SK-N-SH (cell line): ENCODE data around the gene FRMD3. TPM values are rescaled to one million over a fixed set of nuclear protein-coding genes. Genes with fewer than 3 reads are reported as not detected.

ENCODE experiments used
- CTCF ChIA-PET: fragments of 300-600, 350-600 bp; formaldehyde crosslinking; extraction: SDS; loops from one replicate; lab custom pipeline; 2021; lab: Yijun Ruan, JAX
- POLR2A ChIA-PET: fragments of 350-600 bp; sonication (Branson Sonifier 250); formaldehyde crosslinking; extraction: SDS; loops from one replicate; lab custom pipeline; 2020; ENCODE audit warnings: antibody characterized with exemption, inconsistent platforms; lab: Yijun Ruan, JAX
- DNase-seq: peaks from one replicate; pipeline ENCODE4 v3.0.0; 2012
- H2AFZ ChIP-seq: fragments of 200-600 bp; sonication (generic); 2 replicates; pipeline ENCODE4 v1.8.1; 2016; ENCODE audit warnings: antibody characterized with exemption, mild to moderate bottlenecking, low read depth
- H3F3A ChIP-seq: fragments of 200-600 bp; sonication (generic); replicated peaks from 2 replicates; pipeline ENCODE3; 2016; ENCODE audit warnings: antibody characterized with exemption, mild to moderate bottlenecking; ENCODE audit not compliant: insufficient read depth
- H3K27ac ChIP-seq, 2 experiments: fragments of 200-500 bp in 1 of 2; fragments of 200-600 bp in 1 of 2; sonication (Bioruptor generic) in 1 of 2; sonication (generic), shearing (Covaris generic) in 1 of 2; 2 replicates each; pipeline versions ENCODE4 v1.5.1 to v1.6.1; 2014 to 2016; ENCODE audit warnings: low read depth in 2 of 2, inconsistent platforms in 1 of 2, low read length in 1 of 2, mild to moderate bottlenecking in 1 of 2, mixed read lengths in 1 of 2
- H3K27me3 ChIP-seq: fragments of 200-600 bp; sonication (generic), shearing (Covaris generic); 2 replicates; pipeline ENCODE4 v1.6.1; 2016; ENCODE audit warnings: mixed run types; ENCODE audit not compliant: insufficient read depth
- H3K36me3 ChIP-seq, 2 experiments: fragments of 200-500 bp in 1 of 2; fragments of 200-600 bp in 1 of 2; sonication (Bioruptor generic) in 1 of 2; sonication (generic) in 1 of 2; replicated peaks in 1 of 2; 2 replicates each; pipeline versions ENCODE3 to v1.5.1; 2014 to 2016; ENCODE audit warnings: low read length in 1 of 2, mild to moderate bottlenecking in 1 of 2; ENCODE audit not compliant: insufficient read depth in 2 of 2, control insufficient read depth in 1 of 2
- H3K4me1 ChIP-seq, 2 experiments: fragments of 200-500 bp in 1 of 2; fragments of 200-600 bp in 1 of 2; sonication (Bioruptor generic) in 1 of 2; sonication (generic), shearing (Covaris generic) in 1 of 2; 2 replicates each; pipeline versions ENCODE4 v1.5.1 to v1.6.1; 2014 to 2016; ENCODE audit warnings: low read depth in 1 of 2, low read length in 1 of 2, mixed run types in 1 of 2; ENCODE audit not compliant: insufficient read depth in 2 of 2, control insufficient read depth in 1 of 2
- H3K4me2 ChIP-seq: fragments of 200-600 bp; sonication (generic), shearing (Covaris generic); 2 replicates; pipeline ENCODE4 v1.6.1; 2017; ENCODE audit warnings: mixed run types
- H3K4me3 ChIP-seq, 2 experiments: fragments of 200-500 bp in 1 of 2; fragments of 200-600 bp in 1 of 2; sonication (Bioruptor generic) in 1 of 2; sonication (generic), shearing (Covaris generic) in 1 of 2; 2 replicates each; pipeline versions ENCODE4 v1.5.1 to v1.8.1; 2014 to 2016; ENCODE audit warnings: low read depth in 2 of 2, inconsistent platforms in 1 of 2, low read length in 1 of 2, mild to moderate bottlenecking in 1 of 2, mixed read lengths in 1 of 2, moderate library complexity in 1 of 2
- H3K79me2 ChIP-seq: fragments of 200-600 bp; sonication (generic); 2 replicates; pipeline ENCODE4 v1.8.1; 2017; ENCODE audit warnings: mild to moderate bottlenecking; ENCODE audit not compliant: insufficient read depth
- H3K9ac ChIP-seq: fragments of 200-600 bp; sonication (generic); 2 replicates; pipeline ENCODE4 v1.6.1; 2017; ENCODE audit warnings: mixed run types
- H3K9me2 ChIP-seq: fragments of 200-600 bp; sonication (generic); 2 replicates; pipeline ENCODE4 v1.6.1; 2017; ENCODE audit warnings: mixed run types
- H3K9me3 ChIP-seq: fragments of 200-600 bp; sonication (generic); 2 replicates; pipeline ENCODE4 v1.6.1; 2017; ENCODE audit warnings: mixed run types, mild to moderate bottlenecking, moderate library complexity
- H4K20me1 ChIP-seq: fragments of 200-600 bp; sonication (generic); 2 replicates; pipeline ENCODE4 v1.6.1; 2017; ENCODE audit warnings: mild to moderate bottlenecking, mixed run types; ENCODE audit not compliant: insufficient read depth
- ELF1 ChIP-seq: IDR thresholded peaks from 2 replicates; pipeline ENCODE4 v1.4.0; 2012
- FOXJ3 ChIP-seq: sonication (generic); formaldehyde crosslinking; IDR thresholded peaks from 2 replicates; pipeline ENCODE4 v1.5.1; 2020; ENCODE audit warnings: mild to moderate bottlenecking, missing genetic modification reagents
- FOXM1 ChIP-seq: IDR thresholded peaks from 2 replicates; pipeline ENCODE4 v1.4.0; 2012; ENCODE audit warnings: low read depth, mild to moderate bottlenecking
- GABPA ChIP-seq: IDR thresholded peaks from 2 replicates; pipeline ENCODE4 v1.4.0; 2012; ENCODE audit warnings: low read depth, mild to moderate bottlenecking
- JUND ChIP-seq: IDR thresholded peaks from 2 replicates; pipeline ENCODE4 v1.4.0; 2012
- MEF2A ChIP-seq: IDR thresholded peaks from 2 replicates; pipeline ENCODE4 v1.4.0; 2012; ENCODE audit warnings: low read depth, borderline replicate concordance
- NRF1 ChIP-seq: IDR thresholded peaks from 2 replicates; pipeline ENCODE4 v1.6.1; 2012; ENCODE audit warnings: low read depth, mild to moderate bottlenecking, low read length
- POLR2AphosphoS5 ChIP-seq: IDR thresholded peaks from 2 replicates; pipeline ENCODE4 v1.6.1; 2012; ENCODE audit warnings: low read depth, low read length
- RAD21 ChIP-seq: IDR thresholded peaks from 2 replicates; pipeline ENCODE4 v1.6.1; 2012; ENCODE audit warnings: mild to moderate bottlenecking, low read length
- RCOR1 ChIP-seq: fragments of 150-350 bp; IDR thresholded peaks from 2 replicates; pipeline ENCODE4 v1.6.1; 2017; ENCODE audit warnings: antibody characterized with exemption, low read length
- RFX5 ChIP-seq: IDR thresholded peaks from 2 replicates; pipeline ENCODE4 v1.6.1; 2012; ENCODE audit warnings: mild to moderate bottlenecking, improper control_type of control experiment, low read length
- SMC3 ChIP-seq: IDR thresholded peaks from 2 replicates; pipeline ENCODE4 v1.6.1; 2012; ENCODE audit warnings: low read depth, low read length, improper control_type of control experiment
- YY1 ChIP-seq: IDR thresholded peaks from 2 replicates; pipeline ENCODE4 v1.4.0; 2012; ENCODE audit warnings: low read depth, mild to moderate bottlenecking
- WGBS: methylation state at CpG from one replicate; pipeline ENCODE4 v1.1.6; 2017; ENCODE audit warnings: low lambda C conversion rate; 5-methylcytosine and 5-hydroxymethylcytosine counted together
- polyA plus RNA-seq, 3 experiments: library from polyadenylated mRNA; depleted of rRNA; stranded (reverse); fragments of >200 nt; gene quantifications; 2 replicates each; pipeline ENCODE4 v1.2.3, GENCODE V29; 2012
- TF ChIP-seq, protein P1 (sequence below): IDR thresholded peaks from 2 replicates; pipeline ENCODE4; 2012
- TF ChIP-seq, protein P2 (sequence below): fragments of 200-600 bp; sonication (generic); IDR thresholded peaks from 2 replicates; pipeline ENCODE4 v1.6.1; 2017; ENCODE audit warnings: antibody characterized with exemption, mild to moderate bottlenecking, moderate library complexity
- TF ChIP-seq, protein P3 (sequence below): fragments of 150-350 bp; IDR thresholded peaks from 2 replicates; pipeline ENCODE4 v1.6.1; 2017; ENCODE audit warnings: antibody characterized with exemption, low read length, low read depth, borderline replicate concordance
- TF ChIP-seq, protein P4 (sequence below): fragments of 150-350 bp; IDR thresholded peaks from 2 replicates; pipeline ENCODE4 v1.6.1; 2016; ENCODE audit warnings: mild to moderate bottlenecking, low read depth, low read length
- TF ChIP-seq, protein P5 (sequence below): IDR thresholded peaks from 2 replicates; pipeline ENCODE4 v1.6.1; 2012; ENCODE audit warnings: mild to moderate bottlenecking, low read depth, low read length, moderate library complexity
- TF ChIP-seq, protein P6 (sequence below): IDR thresholded peaks from 2 replicates; pipeline ENCODE4 v1.4.0; 2012; ENCODE audit warnings: low read depth, borderline replicate concordance

The FRMD3 gene
- polyA plus RNA-seq, 1 of the 3 experiments (the other 2 are of a cell fraction) = 0.89 TPM

DNA sequence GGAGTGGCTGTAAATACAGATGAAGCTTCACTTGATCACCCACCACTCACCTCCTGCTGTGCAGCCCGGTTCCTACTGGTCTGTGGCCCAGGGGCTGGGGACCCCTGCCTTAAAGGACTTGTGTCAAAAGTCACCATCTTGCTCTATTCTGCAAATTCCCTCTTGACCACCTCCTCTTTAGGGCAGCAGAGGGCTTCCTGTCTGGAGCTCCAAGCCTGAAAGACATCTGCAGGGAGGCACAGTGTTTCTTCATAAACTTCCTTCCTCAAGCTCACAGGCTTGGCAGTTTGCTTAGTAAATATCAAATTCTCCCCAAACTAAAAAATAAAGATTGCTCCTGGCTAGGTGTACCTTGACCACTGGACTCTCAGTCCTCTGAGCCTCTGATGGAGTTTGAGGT lies 104.4 kb downstream of the FRMD3 start:
- Histone ChIP-seq H3K27me3 (no peaks in the 10 kb centered on the region), H3K36me3 (no peaks in the 10 kb centered on the region), H3K9me2 (no peaks in the 10 kb centered on the region), H3K9me3 (no peaks in the 10 kb centered on the region), H3K4me2 (no peak overlapping the region), H3K27ac (no peak overlapping the region), H3K79me2 (peaks cover 44% of the 10 kb centered on the region; the same call in 1 of the 2 replicates), H3K9ac (no peak overlapping the region), H4K20me1 (no peaks in the 10 kb centered on the region), H2AFZ (no peak overlapping the region), H3F3A (peaks cover 10% of the 10 kb centered on the region), H3K4me3 (no peak overlapping the region), H3K4me1 (peaks cover 0 to 25% of the 10 kb centered on the region in 2 experiments; a peak in 2 of 4 replicates)
- DNase-seq = no peak
- ChIA-PET POLR2A (no interaction called here), CTCF (no interaction called here)
- TF ChIP-seq MEF2A (no peak), RFX5 (no peak), FOXM1 (no peak), NRF1 (no peak), POLR2AphosphoS5 (no peak), RAD21 (no peak), YY1 (no peak), GABPA (no peak), RCOR1 (no peak), JUND (no peak), SMC3 (no peak), ELF1 (no peak), FOXJ3 (CRISPR knock-in tag) (no peak)
- TF ChIP-seq, protein P1, sequence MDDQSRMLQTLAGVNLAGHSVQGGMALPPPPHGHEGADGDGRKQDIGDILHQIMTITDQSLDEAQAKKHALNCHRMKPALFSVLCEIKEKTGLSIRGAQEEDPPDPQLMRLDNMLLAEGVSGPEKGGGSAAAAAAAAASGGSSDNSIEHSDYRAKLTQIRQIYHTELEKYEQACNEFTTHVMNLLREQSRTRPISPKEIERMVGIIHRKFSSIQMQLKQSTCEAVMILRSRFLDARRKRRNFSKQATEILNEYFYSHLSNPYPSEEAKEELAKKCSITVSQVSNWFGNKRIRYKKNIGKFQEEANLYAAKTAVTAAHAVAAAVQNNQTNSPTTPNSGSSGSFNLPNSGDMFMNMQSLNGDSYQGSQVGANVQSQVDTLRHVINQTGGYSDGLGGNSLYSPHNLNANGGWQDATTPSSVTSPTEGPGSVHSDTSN = no peak
- TF ChIP-seq, protein P2, sequence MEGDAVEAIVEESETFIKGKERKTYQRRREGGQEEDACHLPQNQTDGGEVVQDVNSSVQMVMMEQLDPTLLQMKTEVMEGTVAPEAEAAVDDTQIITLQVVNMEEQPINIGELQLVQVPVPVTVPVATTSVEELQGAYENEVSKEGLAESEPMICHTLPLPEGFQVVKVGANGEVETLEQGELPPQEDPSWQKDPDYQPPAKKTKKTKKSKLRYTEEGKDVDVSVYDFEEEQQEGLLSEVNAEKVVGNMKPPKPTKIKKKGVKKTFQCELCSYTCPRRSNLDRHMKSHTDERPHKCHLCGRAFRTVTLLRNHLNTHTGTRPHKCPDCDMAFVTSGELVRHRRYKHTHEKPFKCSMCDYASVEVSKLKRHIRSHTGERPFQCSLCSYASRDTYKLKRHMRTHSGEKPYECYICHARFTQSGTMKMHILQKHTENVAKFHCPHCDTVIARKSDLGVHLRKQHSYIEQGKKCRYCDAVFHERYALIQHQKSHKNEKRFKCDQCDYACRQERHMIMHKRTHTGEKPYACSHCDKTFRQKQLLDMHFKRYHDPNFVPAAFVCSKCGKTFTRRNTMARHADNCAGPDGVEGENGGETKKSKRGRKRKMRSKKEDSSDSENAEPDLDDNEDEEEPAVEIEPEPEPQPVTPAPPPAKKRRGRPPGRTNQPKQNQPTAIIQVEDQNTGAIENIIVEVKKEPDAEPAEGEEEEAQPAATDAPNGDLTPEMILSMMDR = no peak
- TF ChIP-seq, protein P3, sequence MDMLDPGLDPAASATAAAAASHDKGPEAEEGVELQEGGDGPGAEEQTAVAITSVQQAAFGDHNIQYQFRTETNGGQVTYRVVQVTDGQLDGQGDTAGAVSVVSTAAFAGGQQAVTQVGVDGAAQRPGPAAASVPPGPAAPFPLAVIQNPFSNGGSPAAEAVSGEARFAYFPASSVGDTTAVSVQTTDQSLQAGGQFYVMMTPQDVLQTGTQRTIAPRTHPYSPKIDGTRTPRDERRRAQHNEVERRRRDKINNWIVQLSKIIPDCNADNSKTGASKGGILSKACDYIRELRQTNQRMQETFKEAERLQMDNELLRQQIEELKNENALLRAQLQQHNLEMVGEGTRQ = no peak
- TF ChIP-seq, protein P4, sequence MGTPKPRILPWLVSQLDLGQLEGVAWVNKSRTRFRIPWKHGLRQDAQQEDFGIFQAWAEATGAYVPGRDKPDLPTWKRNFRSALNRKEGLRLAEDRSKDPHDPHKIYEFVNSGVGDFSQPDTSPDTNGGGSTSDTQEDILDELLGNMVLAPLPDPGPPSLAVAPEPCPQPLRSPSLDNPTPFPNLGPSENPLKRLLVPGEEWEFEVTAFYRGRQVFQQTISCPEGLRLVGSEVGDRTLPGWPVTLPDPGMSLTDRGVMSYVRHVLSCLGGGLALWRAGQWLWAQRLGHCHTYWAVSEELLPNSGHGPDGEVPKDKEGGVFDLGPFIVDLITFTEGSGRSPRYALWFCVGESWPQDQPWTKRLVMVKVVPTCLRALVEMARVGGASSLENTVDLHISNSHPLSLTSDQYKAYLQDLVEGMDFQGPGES = no peak
- TF ChIP-seq, protein P5, sequence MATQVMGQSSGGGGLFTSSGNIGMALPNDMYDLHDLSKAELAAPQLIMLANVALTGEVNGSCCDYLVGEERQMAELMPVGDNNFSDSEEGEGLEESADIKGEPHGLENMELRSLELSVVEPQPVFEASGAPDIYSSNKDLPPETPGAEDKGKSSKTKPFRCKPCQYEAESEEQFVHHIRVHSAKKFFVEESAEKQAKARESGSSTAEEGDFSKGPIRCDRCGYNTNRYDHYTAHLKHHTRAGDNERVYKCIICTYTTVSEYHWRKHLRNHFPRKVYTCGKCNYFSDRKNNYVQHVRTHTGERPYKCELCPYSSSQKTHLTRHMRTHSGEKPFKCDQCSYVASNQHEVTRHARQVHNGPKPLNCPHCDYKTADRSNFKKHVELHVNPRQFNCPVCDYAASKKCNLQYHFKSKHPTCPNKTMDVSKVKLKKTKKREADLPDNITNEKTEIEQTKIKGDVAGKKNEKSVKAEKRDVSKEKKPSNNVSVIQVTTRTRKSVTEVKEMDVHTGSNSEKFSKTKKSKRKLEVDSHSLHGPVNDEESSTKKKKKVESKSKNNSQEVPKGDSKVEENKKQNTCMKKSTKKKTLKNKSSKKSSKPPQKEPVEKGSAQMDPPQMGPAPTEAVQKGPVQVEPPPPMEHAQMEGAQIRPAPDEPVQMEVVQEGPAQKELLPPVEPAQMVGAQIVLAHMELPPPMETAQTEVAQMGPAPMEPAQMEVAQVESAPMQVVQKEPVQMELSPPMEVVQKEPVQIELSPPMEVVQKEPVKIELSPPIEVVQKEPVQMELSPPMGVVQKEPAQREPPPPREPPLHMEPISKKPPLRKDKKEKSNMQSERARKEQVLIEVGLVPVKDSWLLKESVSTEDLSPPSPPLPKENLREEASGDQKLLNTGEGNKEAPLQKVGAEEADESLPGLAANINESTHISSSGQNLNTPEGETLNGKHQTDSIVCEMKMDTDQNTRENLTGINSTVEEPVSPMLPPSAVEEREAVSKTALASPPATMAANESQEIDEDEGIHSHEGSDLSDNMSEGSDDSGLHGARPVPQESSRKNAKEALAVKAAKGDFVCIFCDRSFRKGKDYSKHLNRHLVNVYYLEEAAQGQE = no peak
- TF ChIP-seq, protein P6, sequence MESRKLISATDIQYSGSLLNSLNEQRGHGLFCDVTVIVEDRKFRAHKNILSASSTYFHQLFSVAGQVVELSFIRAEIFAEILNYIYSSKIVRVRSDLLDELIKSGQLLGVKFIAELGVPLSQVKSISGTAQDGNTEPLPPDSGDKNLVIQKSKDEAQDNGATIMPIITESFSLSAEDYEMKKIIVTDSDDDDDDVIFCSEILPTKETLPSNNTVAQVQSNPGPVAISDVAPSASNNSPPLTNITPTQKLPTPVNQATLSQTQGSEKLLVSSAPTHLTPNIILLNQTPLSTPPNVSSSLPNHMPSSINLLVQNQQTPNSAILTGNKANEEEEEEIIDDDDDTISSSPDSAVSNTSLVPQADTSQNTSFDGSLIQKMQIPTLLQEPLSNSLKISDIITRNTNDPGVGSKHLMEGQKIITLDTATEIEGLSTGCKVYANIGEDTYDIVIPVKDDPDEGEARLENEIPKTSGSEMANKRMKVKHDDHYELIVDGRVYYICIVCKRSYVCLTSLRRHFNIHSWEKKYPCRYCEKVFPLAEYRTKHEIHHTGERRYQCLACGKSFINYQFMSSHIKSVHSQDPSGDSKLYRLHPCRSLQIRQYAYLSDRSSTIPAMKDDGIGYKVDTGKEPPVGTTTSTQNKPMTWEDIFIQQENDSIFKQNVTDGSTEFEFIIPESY = no peak
- WGBS = 80% methylated on average over 1 of the region's 1 CpG
